Suprapubic skin (tissue), 4 donors: ENCODE data around the gene RAD9A. TPM values are rescaled to one million over a fixed set of nuclear protein-coding genes. Genes with fewer than 3 reads are reported as not detected.

Experiments
- DNase-seq, 2 donors: peaks; one replicate each; pipeline ENCODE4 v3.0.0-alpha.2; 2019; ENCODE audit warnings: low spot score in 2 of 2
- H3K27ac ChIP-seq: fragments of 200-600 bp; sonication (generic); one replicate; pipeline ENCODE4 v1.5.1; 2019
- H3K27me3 ChIP-seq: fragments of 200-600 bp; sonication (generic); one replicate; pipeline ENCODE4 v1.5.1; 2019
- H3K36me3 ChIP-seq: fragments of 200-600 bp; sonication (generic); one replicate; pipeline ENCODE4 v1.5.1; 2019
- H3K4me1 ChIP-seq: fragments of 200-600 bp; sonication (generic); one replicate; pipeline ENCODE4 v1.5.1; 2019
- H3K4me3 ChIP-seq: fragments of 200-600 bp; sonication (generic); one replicate; pipeline ENCODE4 v1.5.1; 2019; ENCODE audit warnings: mild to moderate bottlenecking
- H3K9me3 ChIP-seq: fragments of 200-600 bp; sonication (generic); one replicate; pipeline ENCODE4 v1.5.1; 2019
- CTCF ChIP-seq, 2 donors: fragments of 200-600 bp in 1 of 2; fragments of 450-650 bp in 1 of 2; sonication (generic) in 1 of 2; IDR thresholded peaks; one replicate each; pipeline ENCODE4 v1.5.1; 2016 to 2019; ENCODE audit warnings: antibody characterized with exemption in 2 of 2, mild to moderate bottlenecking in 1 of 2, moderate library complexity in 1 of 2
- EP300 ChIP-seq: sonication (generic); formaldehyde crosslinking; IDR thresholded peaks from one replicate; pipeline ENCODE4 v1.6.1; 2017; ENCODE audit warnings: antibody characterized with exemption
- POLR2A ChIP-seq, 2 donors: fragments of 450-650 bp; IDR thresholded peaks; one replicate each; pipeline ENCODE4 v1.6.1; 2017; ENCODE audit warnings: antibody characterized with exemption in 2 of 2, mild to moderate bottlenecking in 2 of 2, moderate library complexity in 2 of 2
- POLR2AphosphoS5 ChIP-seq, 3 donors: sonication (generic); formaldehyde crosslinking; IDR thresholded peaks; one replicate each; pipeline ENCODE4 v1.6.1; 2017; ENCODE audit warnings: antibody characterized with exemption in 3 of 3
- WGBS: methylation state at CpG from one replicate; pipeline ENCODE4 v1.1.5; 2018; 5-methylcytosine and 5-hydroxymethylcytosine counted together
- total RNA-seq, 4 donors: library from RNA; depleted of rRNA; stranded (reverse); fragments of >200 nt; gene quantifications; one replicate each; pipeline ENCODE4 v1.1.0, GENCODE V29; 2016

Gene RAD9A
- total RNA-seq, 4 donors from 2014 or later: 24.1 to 86.9 (median 28.5) TPM

GRCh38 chr11:67440229-67441097 is 48.7 kb downstream of the RAD9A start:
- Histone ChIP-seq H3K4me3 (no peak overlapping the region), H3K27ac (peak overlapping the region; percentile 5), H3K36me3 (peaks cover 48% of the 10 kb centered on the region), H3K27me3 (no peaks in the 10 kb centered on the region), H3K9me3 (no peaks in the 10 kb centered on the region), H3K4me1 (peaks cover 60% of the 10 kb centered on the region)
- no peak for TF ChIP-seq EP300
- no peak for TF ChIP-seq POLR2AphosphoS5 (IDR thresholded peaks at IDR 0.05)
- TF ChIP-seq CTCF (IDR thresholded peaks at IDR 0.05): no peak
- no peak for TF ChIP-seq POLR2A (IDR thresholded peaks at IDR 0.05)
- DNase-seq: no peak
- WGBS: 69% methylated on average over 11 of the region's 17 CpGs

GRCh38 chr11:67441098-67441563 is 49.3 kb downstream of the RAD9A start:
- no peak for DNase-seq
- Histone ChIP-seq H3K4me3 (no peak overlapping the region), H3K9me3 (no peaks in the 10 kb centered on the region), H3K4me1 (peaks cover 53% of the 10 kb centered on the region), H3K27ac (no peak overlapping the region), H3K36me3 (peaks cover 41% of the 10 kb centered on the region), H3K27me3 (no peaks in the 10 kb centered on the region)
- WGBS: 100% methylated on average over 2 of the region's 21 CpGs
- TF ChIP-seq CTCF (IDR thresholded peaks at IDR 0.05) (no peak), POLR2AphosphoS5 (IDR thresholded peaks at IDR 0.05) (no peak), EP300 (no peak), POLR2A (IDR thresholded peaks at IDR 0.05) (no peak)

- TF ChIP-seq POLR2A (IDR thresholded peaks at IDR 0.05): no peak
- no peak for TF ChIP-seq CTCF (IDR thresholded peaks at IDR 0.05)
- TF ChIP-seq EP300: no peak
- Histone ChIP-seq H3K9me3 (no peaks in the 10 kb centered on the region), H3K4me3 (peak overlapping the region; percentile 91), H3K27ac (no peak overlapping the region), H3K4me1 (peaks cover 51% of the 10 kb centered on the region), H3K36me3 (peaks cover 40% of the 10 kb centered on the region), H3K27me3 (no peaks in the 10 kb centered on the region)
- 87% methylated on average over 10 of the region's 28 CpGs for WGBS
- no peak for DNase-seq
Measured at GRCh38 chr11:67441731-67442351, 50.1 kb downstream of the RAD9A start.

- no peaks in the 10 kb centered on the region for H3K27me3 ChIP-seq
- no peak for DNase-seq
- TF ChIP-seq POLR2AphosphoS5 (IDR thresholded peaks at IDR 0.05) (no peak), CTCF (IDR thresholded peaks at IDR 0.05) (no peak), POLR2A (IDR thresholded peaks at IDR 0.05) (no peak), EP300 (no peak)
- peak overlapping the region; percentile 91 for H3K4me3 ChIP-seq
- H3K27ac ChIP-seq: peak overlapping the region; percentile 93
- H3K9me3 ChIP-seq: no peaks in the 10 kb centered on the region
- peaks cover 36% of the 10 kb centered on the region for H3K36me3 ChIP-seq
- peaks cover 51% of the 10 kb centered on the region for H3K4me1 ChIP-seq
- WGBS: 32% methylated on average over 24 of the region's 45 CpGs
Measured at GRCh38 chr11:67442504-67443404, 51.0 kb downstream of the RAD9A start.
